PC-9 (cell line): ENCODE measurements around the gene MTFMT.
"Not testable (repeated sequence)": the region's sequence is repeated elsewhere in the genome, so short reads cannot be mapped to it uniquely, and the experiment has no call there.

ENCODE experiments used
- EZH2 ChIP-seq: fragments of 200-600 bp; sonication (generic); IDR thresholded peaks from 2 replicates; pipeline ENCODE4 v1.8.0; 2017; ENCODE audit warnings: antibody characterized with exemption, low read depth
- TF ChIP-seq, protein P1 (sequence below): fragments of 200-600 bp; sonication (generic); conservative IDR thresholded peaks from 2 replicates; pipeline ENCODE4 v1.6.1; 2017; ENCODE audit warnings: mixed run types, antibody characterized with exemption, mild to moderate bottlenecking, moderate library complexity

DNA sequence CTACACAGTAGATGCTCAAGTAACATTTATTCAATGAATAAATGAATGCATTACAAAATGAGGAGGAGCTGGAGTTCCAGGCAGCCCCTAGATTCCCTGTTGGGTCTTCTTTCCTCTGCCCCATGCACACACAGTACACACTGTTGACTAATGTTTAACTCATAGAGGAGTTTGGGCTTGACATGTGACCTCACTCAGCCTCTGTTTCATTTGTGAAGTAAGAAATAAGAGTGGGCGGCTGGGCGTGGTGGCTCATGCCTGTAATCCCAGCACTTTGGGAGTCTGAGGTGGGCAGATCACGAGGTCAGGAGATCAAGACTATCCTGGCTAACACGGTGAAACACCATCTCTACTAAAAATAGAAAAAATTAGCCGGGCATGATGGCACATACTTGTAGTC, 14.8 kb upstream of the MTFMT start:
- TF ChIP-seq, protein P1, sequence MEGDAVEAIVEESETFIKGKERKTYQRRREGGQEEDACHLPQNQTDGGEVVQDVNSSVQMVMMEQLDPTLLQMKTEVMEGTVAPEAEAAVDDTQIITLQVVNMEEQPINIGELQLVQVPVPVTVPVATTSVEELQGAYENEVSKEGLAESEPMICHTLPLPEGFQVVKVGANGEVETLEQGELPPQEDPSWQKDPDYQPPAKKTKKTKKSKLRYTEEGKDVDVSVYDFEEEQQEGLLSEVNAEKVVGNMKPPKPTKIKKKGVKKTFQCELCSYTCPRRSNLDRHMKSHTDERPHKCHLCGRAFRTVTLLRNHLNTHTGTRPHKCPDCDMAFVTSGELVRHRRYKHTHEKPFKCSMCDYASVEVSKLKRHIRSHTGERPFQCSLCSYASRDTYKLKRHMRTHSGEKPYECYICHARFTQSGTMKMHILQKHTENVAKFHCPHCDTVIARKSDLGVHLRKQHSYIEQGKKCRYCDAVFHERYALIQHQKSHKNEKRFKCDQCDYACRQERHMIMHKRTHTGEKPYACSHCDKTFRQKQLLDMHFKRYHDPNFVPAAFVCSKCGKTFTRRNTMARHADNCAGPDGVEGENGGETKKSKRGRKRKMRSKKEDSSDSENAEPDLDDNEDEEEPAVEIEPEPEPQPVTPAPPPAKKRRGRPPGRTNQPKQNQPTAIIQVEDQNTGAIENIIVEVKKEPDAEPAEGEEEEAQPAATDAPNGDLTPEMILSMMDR = not testable (repeated sequence)
- not testable (repeated sequence) for TF ChIP-seq EZH2
